Measurements from ENCODE around the gene SALL2. TPM values are rescaled to one million over a fixed set of nuclear protein-coding genes. Genes with fewer than 3 reads are reported as not detected.

The SALL2 gene
- total RNA-seq, 1 donor from 2014 or later, result 38.4 TPM

DNA sequence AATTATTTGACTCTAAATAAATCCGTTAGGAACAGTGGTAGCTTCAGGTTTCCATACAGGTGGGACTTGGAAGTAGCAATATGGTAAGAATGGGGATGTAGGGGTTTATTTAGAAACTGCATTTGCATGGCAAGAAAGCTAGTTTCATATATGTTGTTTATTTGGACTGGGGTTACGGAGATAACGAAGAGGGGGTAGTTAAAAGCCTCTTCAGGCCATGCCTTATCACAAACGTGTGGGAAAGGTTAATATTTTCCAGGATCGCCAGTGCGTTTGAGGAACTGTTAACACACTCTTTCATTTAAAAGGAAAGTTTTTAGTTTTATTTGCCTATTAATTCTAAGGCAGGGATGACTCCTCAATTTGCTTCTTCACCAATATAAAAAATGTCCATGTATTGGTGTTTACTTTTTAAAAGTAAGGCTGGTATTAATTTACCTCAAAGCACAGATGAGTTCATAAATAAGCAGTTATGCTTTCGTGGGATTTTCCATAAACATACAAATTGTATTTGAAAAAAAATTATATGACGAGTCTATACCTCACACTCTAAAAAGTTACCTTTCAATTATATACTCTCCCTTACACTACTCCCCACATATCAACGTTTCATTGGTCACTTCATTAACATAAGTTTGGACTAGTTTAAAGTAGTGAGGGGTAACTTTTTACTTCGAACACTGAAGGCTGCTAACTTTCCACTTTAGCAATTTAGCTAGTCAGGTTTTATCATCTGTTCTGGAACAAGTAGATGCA, 50.2 kb downstream of the SALL2 start:
- Mint-ChIP-seq H3K4me1 (ENCODE audit: unreplicated experiment) (peaks cover 17% of the 10 kb centered on the region), H3K36me3 (ENCODE audit: low read depth, unreplicated experiment) (peaks cover 14% of the 10 kb centered on the region), H3K27me3 (ENCODE audit: unreplicated experiment) (peaks cover 5% of the 10 kb centered on the region), H3K27ac (ENCODE audit: unreplicated experiment) (peak overlapping the region; percentile 89), H3K4me3 (ENCODE audit: unreplicated experiment) (peak overlapping the region; percentile 100), H3K9me3 (ENCODE audit: unreplicated experiment) (no peaks in the 10 kb centered on the region)
- no peak for DNase-seq (ENCODE audit: low spot score)
- TF ChIP-seq, protein P1, sequence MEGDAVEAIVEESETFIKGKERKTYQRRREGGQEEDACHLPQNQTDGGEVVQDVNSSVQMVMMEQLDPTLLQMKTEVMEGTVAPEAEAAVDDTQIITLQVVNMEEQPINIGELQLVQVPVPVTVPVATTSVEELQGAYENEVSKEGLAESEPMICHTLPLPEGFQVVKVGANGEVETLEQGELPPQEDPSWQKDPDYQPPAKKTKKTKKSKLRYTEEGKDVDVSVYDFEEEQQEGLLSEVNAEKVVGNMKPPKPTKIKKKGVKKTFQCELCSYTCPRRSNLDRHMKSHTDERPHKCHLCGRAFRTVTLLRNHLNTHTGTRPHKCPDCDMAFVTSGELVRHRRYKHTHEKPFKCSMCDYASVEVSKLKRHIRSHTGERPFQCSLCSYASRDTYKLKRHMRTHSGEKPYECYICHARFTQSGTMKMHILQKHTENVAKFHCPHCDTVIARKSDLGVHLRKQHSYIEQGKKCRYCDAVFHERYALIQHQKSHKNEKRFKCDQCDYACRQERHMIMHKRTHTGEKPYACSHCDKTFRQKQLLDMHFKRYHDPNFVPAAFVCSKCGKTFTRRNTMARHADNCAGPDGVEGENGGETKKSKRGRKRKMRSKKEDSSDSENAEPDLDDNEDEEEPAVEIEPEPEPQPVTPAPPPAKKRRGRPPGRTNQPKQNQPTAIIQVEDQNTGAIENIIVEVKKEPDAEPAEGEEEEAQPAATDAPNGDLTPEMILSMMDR (IDR thresholded peaks at IDR 0.05; ENCODE audit: unreplicated experiment), result no peak

Other genes starting within 250 kb of the SALL2 start
- gene RPGRIP1, start 246.3 kb downstream of the SALL2 start, total RNA-seq (ENCODE audit: unreplicated experiment), result 1.5 TPM
- 84.6 TPM for gene SUPT16H, start 142.3 kb downstream of the SALL2 start, total RNA-seq (ENCODE audit: unreplicated experiment)
- gene CHD8, start 70.2 kb downstream of the SALL2 start, total RNA-seq (ENCODE audit: unreplicated experiment), result 144 TPM
- 25.0 TPM for gene RAB2B, start 49.4 kb downstream of the SALL2 start, total RNA-seq (ENCODE audit: unreplicated experiment)
- gene TOX4, start 49.2 kb downstream of the SALL2 start, total RNA-seq (ENCODE audit: unreplicated experiment), result 70.8 TPM
- gene METTL3, start 15.0 kb downstream of the SALL2 start, total RNA-seq (ENCODE audit: unreplicated experiment), result 46.1 TPM
- gene OR10G3, start 53.7 kb upstream of the SALL2 start, total RNA-seq (ENCODE audit: unreplicated experiment), result not detected
- not detected for gene OR10G2, start 108.6 kb upstream of the SALL2 start, total RNA-seq (ENCODE audit: unreplicated experiment)
- gene OR4E2, start 127.5 kb upstream of the SALL2 start, total RNA-seq (ENCODE audit: unreplicated experiment), result not detected
- not detected for gene OR4E1, start 147.5 kb upstream of the SALL2 start, total RNA-seq (ENCODE audit: unreplicated experiment)

All from endothelial cell (in vitro differentiated cells).